Suprapubic skin (tissue), 3 donors: Measurements from ENCODE around the gene KBTBD3.

Source experiments
- POLR2AphosphoS5 ChIP-seq, 3 donors: sonication (generic); formaldehyde crosslinking; IDR thresholded peaks; one replicate each; pipeline ENCODE4 v1.6.1; 2017; ENCODE audit warnings: antibody characterized with exemption in 3 of 3
- TF ChIP-seq, protein P1 (sequence below), 2 donors: fragments of 200-600 bp in 1 of 2; fragments of 450-650 bp in 1 of 2; sonication (generic) in 1 of 2; IDR thresholded peaks; one replicate each; pipeline ENCODE4 v1.5.1; 2016 to 2019; ENCODE audit warnings: antibody characterized with exemption in 2 of 2, mild to moderate bottlenecking in 1 of 2, moderate library complexity in 1 of 2

- TF ChIP-seq, protein P1, sequence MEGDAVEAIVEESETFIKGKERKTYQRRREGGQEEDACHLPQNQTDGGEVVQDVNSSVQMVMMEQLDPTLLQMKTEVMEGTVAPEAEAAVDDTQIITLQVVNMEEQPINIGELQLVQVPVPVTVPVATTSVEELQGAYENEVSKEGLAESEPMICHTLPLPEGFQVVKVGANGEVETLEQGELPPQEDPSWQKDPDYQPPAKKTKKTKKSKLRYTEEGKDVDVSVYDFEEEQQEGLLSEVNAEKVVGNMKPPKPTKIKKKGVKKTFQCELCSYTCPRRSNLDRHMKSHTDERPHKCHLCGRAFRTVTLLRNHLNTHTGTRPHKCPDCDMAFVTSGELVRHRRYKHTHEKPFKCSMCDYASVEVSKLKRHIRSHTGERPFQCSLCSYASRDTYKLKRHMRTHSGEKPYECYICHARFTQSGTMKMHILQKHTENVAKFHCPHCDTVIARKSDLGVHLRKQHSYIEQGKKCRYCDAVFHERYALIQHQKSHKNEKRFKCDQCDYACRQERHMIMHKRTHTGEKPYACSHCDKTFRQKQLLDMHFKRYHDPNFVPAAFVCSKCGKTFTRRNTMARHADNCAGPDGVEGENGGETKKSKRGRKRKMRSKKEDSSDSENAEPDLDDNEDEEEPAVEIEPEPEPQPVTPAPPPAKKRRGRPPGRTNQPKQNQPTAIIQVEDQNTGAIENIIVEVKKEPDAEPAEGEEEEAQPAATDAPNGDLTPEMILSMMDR (IDR thresholded peaks at IDR 0.05), result no peak
- no peak for TF ChIP-seq POLR2AphosphoS5 (IDR thresholded peaks at IDR 0.05)
These were observed 55.8 kb downstream of the KBTBD3 start for GRCh38 chr11:106021181-106021966.
